Muscle of arm (tissue), 14 donors: ENCODE measurements around the gene OR5D18. TPM values are rescaled to one million over a fixed set of nuclear protein-coding genes. Genes with fewer than 3 reads are reported as not detected.
"Not testable (repeated sequence)": the region's sequence is repeated elsewhere in the genome, so short reads cannot be mapped to it uniquely, and the experiment has no call there.

Source experiments
- DNase-seq: peaks from one replicate; pipeline ENCODE4 v3.0.0-alpha.2; 2013
- long read RNA-seq, 11 donors: transcript quantifications; one replicate each; lab custom pipeline, GENCODE V29; 2026
- polyA plus RNA-seq, 12 donors: library from polyadenylated mRNA; unstranded; fragments of 120-200 nt; gene quantifications; one replicate each; pipeline ENCODE4 v1.2.1, GENCODE V29; 2013; ENCODE audit not compliant: insufficient read length in 12 of 12

The OR5D18 gene
- not detected for polyA plus RNA-seq
- long read RNA-seq, donor 1 = 0 reads
- long read RNA-seq, donor 2 = 0 reads
- long read RNA-seq, donor 3 = 0 reads
- long read RNA-seq, donor 4 = 0 reads
- long read RNA-seq, donor 5 = 0 reads
- long read RNA-seq, donor 6 = 0 reads
- long read RNA-seq, donor 7 = 0 reads
- long read RNA-seq, donor 8 = 0 reads
- long read RNA-seq, donor 9 = 0 reads
- long read RNA-seq, donor 10 = 0 reads
- long read RNA-seq, donor 11 = 0 reads

- DNase-seq = no peak
These were observed at the start of gene OR5D18 for GRCh38 chr11:55819330-55819729. Gene OR5D18 (plus strand): TSS chr11:55819630. CDS start chr11:55819630, 0 bp downstream.

DNA sequence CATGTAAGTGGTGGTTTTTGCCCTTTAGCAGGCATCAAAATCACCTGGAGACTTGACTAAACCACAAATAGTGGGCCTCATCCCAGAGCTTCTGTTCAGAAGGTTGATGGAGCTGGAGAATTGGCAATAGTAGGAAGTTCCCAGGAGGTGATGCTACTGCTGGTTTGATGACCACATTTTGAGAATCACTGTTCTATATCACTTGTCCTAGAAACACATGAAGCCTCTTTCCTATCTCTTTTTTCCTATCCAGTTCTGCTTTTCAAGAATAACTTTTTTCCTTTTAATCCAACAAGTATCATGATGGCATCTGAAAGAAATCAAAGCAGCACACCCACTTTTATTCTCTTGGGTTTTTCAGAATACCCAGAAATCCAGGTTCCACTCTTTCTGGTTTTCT is 46.3 kb upstream of the OR5D18 start, which contains the start of gene OR5D13:
Gene OR5D13 (plus strand): TSS at position 301 of the 400 bp plus-strand sequence. CDS start 0 bp downstream, at position 301.
- no peak for DNase-seq

DNA sequence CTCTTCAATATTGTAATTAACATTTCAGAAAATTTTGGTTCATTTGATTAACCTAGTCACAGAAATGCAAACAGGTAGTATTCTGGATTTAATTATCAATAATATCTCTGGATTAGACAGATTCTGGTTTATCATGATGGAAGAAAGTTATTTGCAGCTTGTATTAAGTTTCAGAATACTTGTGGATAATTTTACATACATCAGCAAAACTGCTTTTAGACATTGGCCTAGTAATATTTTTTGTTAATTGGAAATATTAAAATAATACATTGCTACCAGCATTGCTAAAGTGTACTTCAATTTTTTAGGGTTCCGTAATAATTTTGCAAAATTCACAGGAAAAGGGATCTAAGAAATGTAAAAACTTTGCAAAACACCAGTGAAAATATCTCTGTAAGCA is 27.8 kb upstream of the OR5D18 start:
- no peak for DNase-seq

GRCh38 chr11:55793321-55793720 is 26.1 kb upstream of the OR5D18 start:
- DNase-seq = no peak

- no peak for DNase-seq
These were observed 24.2 kb upstream of the OR5D18 start, which contains the start of gene OR5D14 for GRCh38 chr11:55795256-55795655. Gene OR5D14 (plus strand): TSS chr11:55795556. CDS start chr11:55795556, 0 bp downstream.

- no peak for DNase-seq
These were observed 13.2 kb upstream of the OR5D18 start for GRCh38 chr11:55806248-55806647.

- no peak for DNase-seq
These were observed 8.4 kb upstream of the OR5D18 start, which contains the start of gene OR5L1 for GRCh38 chr11:55811067-55811466. Gene OR5L1 (plus strand): TSS chr11:55811367. CDS start chr11:55811467, 100 bp downstream.

DNA sequence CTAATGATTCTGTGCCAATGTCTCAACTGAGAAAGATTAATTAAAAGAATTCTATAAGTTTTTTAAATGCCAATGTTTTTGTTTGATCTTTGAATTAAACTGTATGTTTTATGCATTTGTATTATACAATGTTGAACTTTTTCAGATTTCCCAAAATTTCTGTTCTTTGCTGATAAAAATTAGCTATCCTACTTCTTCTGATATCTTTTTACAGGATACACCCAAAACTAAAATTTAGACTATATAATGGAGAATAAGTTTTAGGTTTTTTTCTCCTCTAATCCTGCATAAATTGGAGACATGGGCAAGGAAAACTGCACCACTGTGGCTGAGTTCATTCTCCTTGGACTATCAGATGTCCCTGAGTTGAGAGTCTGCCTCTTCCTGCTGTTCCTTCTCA is 7.5 kb downstream of the OR5D18 start, which contains the start of gene OR5L2:
Gene OR5L2 (plus strand): TSS at position 301 of the 400 bp plus-strand sequence. CDS start 0 bp downstream, at position 301.
- DNase-seq = no peak

DNA sequence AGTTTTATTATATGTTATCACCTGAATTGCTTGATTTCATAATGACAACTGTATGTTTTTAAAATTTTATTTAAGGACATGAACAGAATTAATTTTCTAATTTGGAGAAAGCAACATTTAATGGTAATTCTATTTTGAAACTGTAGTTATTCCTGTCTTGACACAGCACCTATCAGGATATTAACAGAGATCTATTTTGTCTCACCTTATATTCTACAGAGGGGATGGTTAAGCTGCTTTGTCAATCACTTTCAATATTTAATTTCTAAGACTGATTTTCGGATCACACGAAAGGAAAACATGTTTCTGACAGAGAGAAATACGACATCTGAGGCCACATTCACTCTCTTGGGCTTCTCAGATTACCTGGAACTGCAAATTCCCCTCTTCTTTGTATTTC is 19.0 kb downstream of the OR5D18 start, which contains the start of gene OR5D16:
Gene OR5D16 (plus strand): TSS at position 301 of the 400 bp plus-strand sequence. CDS start 0 bp downstream, at position 301.
- DNase-seq = no peak

DNA sequence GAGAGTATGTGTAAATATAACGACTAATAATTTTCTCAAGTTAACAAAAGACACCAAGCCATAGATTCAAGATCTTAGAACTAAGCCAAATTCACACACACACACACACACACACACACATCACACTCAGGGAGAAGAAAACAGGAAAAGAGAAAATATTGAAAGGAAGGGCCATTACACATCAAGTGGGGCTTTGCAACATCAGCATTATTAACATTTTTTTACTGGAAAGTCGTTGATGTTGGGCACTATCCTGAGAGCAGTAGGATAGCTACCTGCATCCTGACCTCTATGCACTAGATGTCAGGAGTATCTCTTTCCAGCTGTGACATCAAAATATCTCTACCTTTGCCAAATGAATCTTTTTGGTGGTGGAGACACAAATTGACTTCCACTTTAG is 28.0 kb downstream of the OR5D18 start:
- no peak for DNase-seq

GRCh38 chr11:55849037-55849436 is 29.6 kb downstream of the OR5D18 start:
- no peak for DNase-seq

- DNase-seq = no peak
These were observed 32.7 kb downstream of the OR5D18 start for GRCh38 chr11:55852141-55852540.

- no peak for DNase-seq
These were observed 35.3 kb downstream of the OR5D18 start for GRCh38 chr11:55854704-55855103.

DNA sequence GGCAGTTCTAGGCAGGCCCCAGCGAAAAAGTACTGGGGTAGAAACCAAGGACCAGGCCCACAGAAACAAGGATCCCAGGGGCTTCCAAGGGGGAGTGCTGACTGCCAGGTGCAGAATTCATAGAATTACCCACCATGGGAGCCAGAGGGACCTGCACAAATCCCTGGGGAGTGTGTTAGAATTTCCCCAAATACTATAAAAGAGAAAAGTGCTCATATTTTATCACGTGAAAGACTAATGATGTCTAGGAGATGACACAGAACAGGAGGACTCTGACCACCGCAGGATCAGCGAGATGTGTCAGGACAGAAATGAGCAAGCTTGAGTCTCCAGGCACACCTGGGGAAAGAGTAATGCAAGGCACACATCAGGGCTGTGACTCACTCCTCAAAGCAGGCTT is 47.9 kb downstream of the OR5D18 start:
- not testable (repeated sequence) for DNase-seq

Other genes starting within 250 kb of the OR5D18 start
- not detected for gene OR4C16, start 247.5 kb upstream of the OR5D18 start, polyA plus RNA-seq
- gene OR4C11, start 212.0 kb upstream of the OR5D18 start, polyA plus RNA-seq = not detected
- under 1 TPM in 5 of 12 donors, not detected in 7; 0.07 to 0.15 (median 0.09) TPM for gene OR4P4, start 184.5 kb upstream of the OR5D18 start, polyA plus RNA-seq
- not detected for gene OR4S2, start 171.3 kb upstream of the OR5D18 start, polyA plus RNA-seq
- gene OR4C6, start 157.4 kb upstream of the OR5D18 start, polyA plus RNA-seq = not detected
- gene OR5D13, start 46.2 kb upstream of the OR5D18 start, polyA plus RNA-seq = not detected
- not detected for gene OR5D14, start 24.1 kb upstream of the OR5D18 start, polyA plus RNA-seq
- not detected for gene OR5L1, start 8.3 kb upstream of the OR5D18 start, polyA plus RNA-seq
- not detected for gene OR5L2, start 7.6 kb downstream of the OR5D18 start, polyA plus RNA-seq
- not detected for gene OR5D16, start 19.1 kb downstream of the OR5D18 start, polyA plus RNA-seq
- gene TRIM51, start 63.7 kb downstream of the OR5D18 start, polyA plus RNA-seq = not detected
- not detected for gene OR5W2, start 95.0 kb downstream of the OR5D18 start, polyA plus RNA-seq
- gene OR5I1, start 116.8 kb downstream of the OR5D18 start, polyA plus RNA-seq = not detected
- gene OR10AG1, start 150.3 kb downstream of the OR5D18 start, polyA plus RNA-seq = not detected
- not detected for gene OR5F1, start 175.0 kb downstream of the OR5D18 start, polyA plus RNA-seq
- gene OR5AS1, start 208.0 kb downstream of the OR5D18 start, polyA plus RNA-seq = under 1 TPM in 5 of 12 donors, not detected in 7; 0.01 to 0.07 (median 0.03) TPM